Activated naive CD4-positive, alpha-beta T cell treated with anti-CD3 and anti-CD28 coated beads, Interleukin-2, amount 50 U/mL, for 16 hours (primary cell): ENCODE results near the gene CAMK2N1.

Experiments used
- DNase-seq: peaks from one replicate; pipeline ENCODE4 v3.0.0-alpha.2; 2020

CAMK2N1 gene

GRCh38 chr1:20477348-20478056 lies 8.5 kb downstream of the CAMK2N1 start:
- DNase-seq = no peak

DNA sequence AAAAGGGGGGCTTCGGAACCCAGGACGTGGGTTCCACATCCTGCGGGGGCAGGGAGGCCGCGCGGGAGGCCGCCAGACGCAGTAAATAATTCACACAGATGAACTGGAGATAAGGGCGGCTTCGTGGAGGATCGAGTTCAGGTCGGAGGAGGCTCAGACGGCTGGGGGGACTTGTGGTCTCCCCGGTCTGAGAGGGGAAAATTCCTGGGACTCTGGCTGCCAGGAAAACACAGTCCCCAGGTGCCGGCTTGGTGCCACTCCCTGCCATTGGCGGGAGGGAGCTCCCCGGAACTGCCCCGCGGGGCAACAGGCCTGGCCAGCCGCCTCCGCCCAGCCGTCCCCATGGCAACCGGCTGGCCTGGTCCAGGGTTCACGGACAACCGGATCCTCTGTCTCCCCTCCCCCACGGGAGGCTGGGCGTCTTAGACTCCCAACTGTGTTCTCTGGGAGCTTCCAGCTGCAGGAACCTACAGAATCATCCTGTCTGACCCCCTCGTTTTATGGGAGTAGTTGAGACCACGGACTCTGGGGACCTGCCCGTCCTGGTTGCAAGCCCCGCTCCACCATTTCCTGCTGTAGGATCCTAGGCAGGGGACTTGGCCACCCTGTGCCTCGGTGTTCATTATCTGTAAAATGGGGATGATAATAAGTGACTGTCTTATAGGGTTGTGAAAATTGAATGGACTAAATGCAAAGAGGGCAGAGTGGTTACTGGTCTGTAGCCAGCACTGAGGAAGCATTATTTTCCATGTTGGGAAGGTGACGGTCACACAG lies 9.6 kb downstream of the CAMK2N1 start:
- no peak for DNase-seq

DNA sequence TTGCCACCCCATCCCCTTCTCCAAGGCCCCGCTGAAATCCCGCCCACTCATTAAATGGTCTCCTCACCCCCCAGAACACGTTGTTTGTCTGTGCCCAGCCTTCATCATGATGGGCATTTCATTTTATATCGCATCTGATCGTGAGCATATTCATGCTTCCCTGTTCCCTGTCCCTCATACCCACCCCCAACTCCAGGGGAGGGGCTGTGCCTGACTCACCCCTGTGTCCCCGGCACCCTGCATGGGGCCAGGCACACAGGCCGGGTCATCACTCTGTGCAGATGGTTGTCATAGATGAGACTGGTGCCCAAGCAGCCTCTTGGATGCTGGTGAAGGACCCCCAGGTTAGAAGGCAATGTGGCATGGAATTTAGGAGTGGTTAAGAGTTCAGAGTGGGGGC lies 11.0 kb downstream of the CAMK2N1 start:
- no peak for DNase-seq

DNA sequence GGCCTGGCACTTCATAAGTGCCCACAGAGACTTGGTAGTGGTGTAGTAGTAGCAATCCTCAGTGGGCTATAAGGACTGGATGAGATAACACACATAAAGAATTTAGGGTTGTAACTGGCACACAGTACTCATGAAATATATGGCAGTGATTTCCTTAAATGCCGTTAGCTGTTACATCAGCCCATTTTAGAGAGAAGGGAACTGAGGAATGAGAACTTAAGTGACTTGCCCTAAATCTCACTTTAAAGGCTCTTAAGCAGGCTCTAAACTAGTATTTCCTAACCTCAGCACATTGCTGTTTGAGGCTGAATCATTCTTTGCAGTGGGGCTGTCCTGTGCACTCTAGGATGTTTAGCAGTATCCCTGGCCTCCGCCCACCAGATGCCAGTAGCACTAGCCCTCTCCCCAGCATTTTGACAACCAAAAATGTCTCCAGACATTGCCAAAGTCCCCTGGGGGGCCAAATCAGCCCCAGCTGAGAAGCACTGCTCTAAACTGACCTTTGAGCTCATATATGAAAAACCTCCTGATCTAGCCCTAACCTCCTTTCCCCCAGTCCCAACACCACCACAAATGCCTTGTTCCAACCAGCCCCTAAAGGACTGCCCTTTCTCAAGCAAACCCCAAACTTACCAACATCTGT lies 11.6 kb downstream of the CAMK2N1 start:
- no peak for DNase-seq

DNA sequence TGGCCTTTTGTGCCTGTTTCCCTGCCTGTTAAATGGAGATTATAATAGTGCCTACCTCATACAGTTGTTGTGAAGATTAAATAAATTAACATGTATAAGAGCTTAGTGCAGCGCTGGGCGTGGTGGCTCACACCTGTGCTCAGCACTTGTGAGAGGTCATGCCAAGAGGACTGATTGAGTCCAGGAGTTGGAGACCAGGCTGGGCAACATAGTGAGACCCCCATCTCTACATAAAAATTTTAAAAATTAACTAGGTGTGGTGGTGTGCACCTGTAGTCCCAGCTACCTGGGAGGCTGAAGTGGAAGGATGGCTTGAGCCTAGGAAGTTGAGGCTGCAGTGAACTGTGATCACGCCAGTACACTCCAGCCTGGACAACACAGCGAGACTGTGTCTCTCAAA lies 12.1 kb downstream of the CAMK2N1 start:
- DNase-seq = no peak

- peak; percentile 22 for DNase-seq
Measured at GRCh38 chr1:20472860-20473711, 12.9 kb downstream of the CAMK2N1 start.

- no peak for DNase-seq
Measured at GRCh38 chr1:20472121-20472520, 13.9 kb downstream of the CAMK2N1 start.

DNA sequence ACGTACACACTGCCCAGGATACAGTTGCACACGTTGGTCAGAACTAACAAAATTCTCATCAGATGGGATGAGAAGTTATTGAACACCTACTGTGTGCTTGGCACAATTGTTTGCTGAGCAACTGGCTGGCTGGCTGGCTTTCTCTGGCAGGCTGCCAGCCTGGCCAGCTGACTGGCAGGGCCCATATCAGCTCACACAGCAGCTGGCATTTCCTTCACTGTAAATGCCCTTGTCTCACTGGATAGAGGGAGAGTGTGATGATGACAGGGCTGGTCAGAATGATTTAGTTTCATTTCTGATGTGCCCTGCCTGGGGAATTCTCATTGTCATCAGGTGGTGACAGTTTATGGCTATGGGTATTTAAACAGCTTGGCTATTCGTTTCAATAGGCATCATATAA lies 15.8 kb downstream of the CAMK2N1 start:
- DNase-seq = no peak

GRCh38 chr1:20469406-20470076 lies 16.5 kb downstream of the CAMK2N1 start:
- DNase-seq = no peak

DNA sequence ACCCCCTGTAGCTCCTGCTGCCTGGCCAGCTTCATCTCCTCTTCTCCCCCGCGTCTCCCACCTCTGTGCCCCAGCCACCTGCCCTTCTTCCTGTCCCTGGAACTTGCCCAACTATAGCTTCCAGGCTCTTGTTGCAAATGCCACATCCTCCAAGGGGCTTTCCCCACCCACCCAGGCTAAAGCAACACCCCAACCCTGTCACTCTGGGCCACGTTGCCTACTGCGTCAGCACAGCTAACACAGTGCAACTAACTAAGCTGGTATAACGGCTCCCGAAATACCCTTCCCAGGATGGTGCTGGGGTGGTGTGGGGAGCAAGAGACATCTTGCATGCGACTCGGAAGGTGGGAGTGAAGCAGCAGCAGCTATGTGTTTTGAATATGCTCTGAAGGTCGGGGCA lies 19.7 kb downstream of the CAMK2N1 start:
- no peak for DNase-seq

DNA sequence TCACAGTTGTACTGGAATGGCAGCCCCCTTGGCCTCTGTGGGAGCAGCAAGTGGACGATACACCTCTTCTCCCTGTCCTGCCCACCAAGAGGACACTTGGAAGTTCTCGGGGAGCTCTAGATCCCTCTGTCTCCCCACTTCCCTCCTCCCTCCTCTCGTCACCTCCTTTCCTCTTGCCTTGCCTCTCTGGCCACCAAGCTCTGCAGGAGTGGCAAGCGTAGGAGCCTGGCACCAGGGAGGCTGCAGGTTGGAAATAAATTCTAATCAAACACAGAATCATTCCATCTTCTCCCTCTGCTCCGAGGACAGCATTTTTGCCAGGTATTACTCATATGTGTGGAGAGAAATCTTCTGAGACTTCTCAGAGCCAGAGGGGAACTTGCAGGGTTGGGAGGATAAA lies 20.8 kb downstream of the CAMK2N1 start:
- DNase-seq = no peak

DNA sequence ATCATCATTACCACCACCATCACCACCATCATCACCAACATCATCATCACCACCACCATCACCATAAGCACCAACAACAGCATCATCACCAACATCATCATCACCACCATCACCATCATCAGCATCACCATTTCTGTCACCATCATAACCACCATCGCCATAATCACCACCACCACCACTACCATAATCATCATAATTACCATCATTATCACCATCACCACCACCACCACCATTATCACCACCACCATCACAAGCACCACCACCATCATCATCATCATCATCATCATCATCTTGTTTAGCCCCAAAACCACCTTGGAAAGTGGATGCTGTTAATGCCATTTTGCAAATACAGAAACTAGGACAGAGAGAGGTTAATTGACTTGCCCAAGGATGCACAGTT lies 22.5 kb downstream of the CAMK2N1 start:
- no peak for DNase-seq

DNA sequence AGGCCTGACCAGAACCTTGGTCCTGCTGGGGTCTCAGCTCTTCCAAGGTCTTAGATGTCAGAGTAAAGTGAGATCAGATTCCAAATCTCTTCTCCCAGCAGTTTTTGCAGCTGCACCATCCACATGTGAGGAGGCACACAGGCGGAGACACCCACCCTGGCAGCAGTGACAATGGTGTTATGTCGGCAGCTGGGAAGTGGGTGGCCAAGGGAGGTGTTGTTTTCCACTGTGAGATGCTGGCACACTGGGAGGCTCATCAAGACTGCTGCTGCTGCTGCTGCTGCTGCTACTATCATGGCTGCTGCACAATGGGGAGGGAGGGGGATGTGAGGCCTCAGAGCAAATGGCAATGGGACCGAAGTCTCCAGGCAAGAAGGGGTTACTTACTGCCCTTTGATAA lies 23.6 kb downstream of the CAMK2N1 start:
- no peak for DNase-seq

DNA sequence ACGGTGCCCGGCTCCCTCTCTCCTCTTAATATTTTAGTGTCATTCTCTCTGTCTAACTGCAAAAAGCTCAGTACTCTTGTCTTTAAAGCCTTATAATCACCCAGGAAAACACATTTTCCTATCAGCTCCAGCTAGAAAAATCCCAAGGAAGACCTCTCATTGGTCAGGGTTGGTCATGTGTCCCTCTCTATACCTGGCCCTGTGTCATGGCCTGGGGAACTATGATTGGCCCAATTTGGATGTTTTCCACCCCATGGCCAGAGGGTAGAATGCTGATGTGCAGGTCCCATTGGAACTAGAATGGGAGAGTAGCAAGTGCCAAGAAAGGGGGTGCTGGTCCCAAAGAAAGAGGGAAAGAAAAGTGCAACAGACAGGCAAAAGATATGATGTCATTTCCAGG lies 27.3 kb downstream of the CAMK2N1 start:
- DNase-seq = no peak

- no peak for DNase-seq
Measured at GRCh38 chr1:20454004-20454403, 32.0 kb downstream of the CAMK2N1 start.

DNA sequence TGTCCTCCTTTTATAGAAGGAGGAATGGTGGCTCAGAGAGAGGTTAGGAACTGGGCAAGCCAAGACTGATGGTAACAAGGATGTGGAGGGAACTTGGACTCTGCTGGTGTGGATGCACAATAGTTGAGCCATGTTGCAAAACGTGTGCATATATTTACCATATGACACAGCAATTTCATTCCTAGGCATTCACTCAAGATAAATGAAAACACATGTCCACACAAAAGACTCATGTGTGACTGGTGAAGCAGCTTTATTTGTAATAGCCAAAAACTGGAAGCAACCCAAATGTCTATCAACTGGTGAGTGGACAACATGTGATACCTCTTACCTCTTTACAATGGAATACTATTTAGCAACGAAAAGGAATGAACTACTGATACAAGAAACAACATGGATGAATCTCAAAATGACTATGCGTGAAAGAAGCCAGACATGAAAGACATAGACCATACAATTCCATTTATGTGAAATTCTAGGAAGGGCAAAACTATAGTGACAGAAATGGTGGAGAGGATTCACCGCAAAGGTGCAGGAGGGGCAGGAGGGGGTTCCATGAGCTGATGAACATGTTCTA lies 36.2 kb downstream of the CAMK2N1 start:
- DNase-seq = no peak

- no peak for DNase-seq
Measured at GRCh38 chr1:20448671-20449071, 37.3 kb downstream of the CAMK2N1 start.

DNA sequence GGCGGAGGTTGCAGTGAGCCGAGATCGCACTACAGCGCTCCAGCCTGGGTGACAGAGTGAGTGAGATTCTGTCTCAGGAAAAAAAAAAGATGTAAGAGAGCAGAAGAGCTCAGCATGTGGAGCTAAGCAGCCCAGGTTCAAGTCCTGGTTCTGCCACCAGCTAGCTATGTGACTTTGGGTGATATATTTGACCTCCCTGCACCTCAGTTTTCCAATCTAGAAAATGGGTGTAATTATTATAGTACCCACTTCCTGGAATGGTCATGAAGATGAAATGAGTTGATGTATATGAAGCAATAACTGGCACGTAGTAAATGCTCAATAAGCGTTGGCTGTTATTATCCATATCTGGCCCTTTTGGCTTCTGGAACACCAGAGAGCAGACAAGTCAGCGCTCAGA lies 38.2 kb downstream of the CAMK2N1 start:
- DNase-seq = no peak

DNA sequence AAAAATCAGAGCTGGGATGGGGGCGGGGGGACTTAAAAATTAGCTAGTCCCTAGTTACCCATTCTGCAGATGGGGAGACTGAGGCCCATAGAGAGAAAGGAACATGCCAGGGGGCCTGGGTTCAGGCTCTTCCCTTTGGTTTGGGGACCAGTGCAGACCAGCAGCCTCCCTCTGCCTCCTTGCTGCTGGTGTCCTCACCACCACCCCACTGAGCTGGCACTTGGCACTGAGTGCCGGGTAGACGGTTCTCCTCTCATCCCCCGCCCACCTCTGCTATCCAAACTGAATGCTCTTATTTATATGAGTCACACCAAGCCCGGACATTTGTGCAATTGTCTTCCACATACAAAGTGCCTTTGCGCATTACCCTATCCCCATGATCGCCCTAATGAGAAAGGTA lies 39.2 kb downstream of the CAMK2N1 start:
- no peak for DNase-seq

DNA sequence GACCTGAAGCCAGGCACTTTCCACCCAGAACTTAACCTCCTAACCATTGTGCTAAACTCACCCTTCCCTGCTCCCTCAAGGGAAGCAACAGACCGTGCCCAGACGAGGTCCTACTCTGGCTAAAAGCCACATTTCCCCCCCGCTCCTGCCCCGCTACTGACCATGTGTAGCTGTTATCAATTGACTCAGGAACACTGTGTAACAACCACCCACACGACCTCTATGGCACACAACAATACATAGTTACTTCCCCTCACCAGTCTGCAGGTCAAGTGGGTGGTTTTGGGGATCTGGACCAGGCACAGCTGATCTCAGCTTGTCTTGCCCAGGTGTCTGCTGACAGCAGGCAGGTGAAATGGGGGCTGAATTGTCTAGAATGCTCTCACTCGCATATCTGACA lies 40.1 kb downstream of the CAMK2N1 start:
- no peak for DNase-seq

- DNase-seq = no peak
Measured at GRCh38 chr1:20443703-20444586, 42.1 kb downstream of the CAMK2N1 start.
